A549 (cell line): Measurements from ENCODE around the gene ABL1. TPM values are rescaled to one million over a fixed set of nuclear protein-coding genes. Genes with fewer than 3 reads are reported as not detected.

Experiments
- ATAC-seq, 2 experiments: fragments of 200-7000 bp in 1 of 2; fragments of >200 bp in 1 of 2; cut with Nextera tagmentation in 1 of 2; cut with Tn5 transposase in 1 of 2; 3 replicates each; pipeline versions ENCODE4 v1.8.0 to v1.9.1; 2018 to 2020; ENCODE audit warnings: mild to moderate bottlenecking in 1 of 2, moderate library complexity in 1 of 2
- CTCF ChIA-PET: fragments of 300-600 bp; sonication (Branson Sonifier 250); formaldehyde crosslinking; extraction: SDS; loops from one replicate; lab custom pipeline; 2021; ENCODE audit warnings: antibody characterized with exemption, inconsistent platforms; lab: Yijun Ruan, JAX
- POLR2A ChIA-PET: fragments of 350-600 bp; formaldehyde crosslinking; extraction: SDS; loops from one replicate; lab custom pipeline; 2021; ENCODE audit warnings: antibody characterized with exemption, inconsistent platforms; lab: Yijun Ruan, JAX
- DNase-seq, 2 experiments: peaks; one replicate each; pipeline versions ENCODE4 v3.0.0 to v3.0.0-alpha.2; 2011 to 2016; ENCODE audit warnings: low read depth in 1 of 2, low spot score in 1 of 2
- FAIRE-seq: peaks from 2 replicates; lab custom pipeline; 2011; peaks lifted over from hg19 to GRCh38; lab: Jason Lieb, UNC
- H3K27ac ChIP-seq, 2 experiments: fragments of >200 bp; sonication (Bioruptor Twin); formaldehyde crosslinking; 3 replicates each; pipeline ENCODE4 v1.5.1; 2016 to 2017
- H3K4me1 ChIP-seq: fragments of >200 bp; sonication (Bioruptor Twin); formaldehyde crosslinking; 3 replicates; pipeline ENCODE4 v1.6.1; 2016
- H3K4me2 ChIP-seq: fragments of >200 bp; sonication (Bioruptor Twin); formaldehyde crosslinking; 3 replicates; pipeline ENCODE4 v1.6.1; 2016
- H3K4me3 ChIP-seq: fragments of >200 bp; sonication (Bioruptor Twin); formaldehyde crosslinking; 3 replicates; pipeline ENCODE4 v1.5.1; 2016
- H3K9me3 ChIP-seq: fragments of >200 bp; sonication (Bioruptor Twin); formaldehyde crosslinking; 3 replicates; pipeline ENCODE4 v1.6.1; 2016
- BCL3 ChIP-seq: fragments of >200 bp; sonication (Bioruptor Twin); formaldehyde crosslinking; IDR thresholded peaks from 3 replicates; pipeline ENCODE4 v1.6.1; 2016
- BHLHE40 ChIP-seq: IDR thresholded peaks from 2 replicates; pipeline ENCODE4 v1.6.1; 2012; ENCODE audit warnings: low read depth, low read length, inconsistent platforms
- CHD4 ChIP-seq: fragments of 200-600 bp; sonication (generic); IDR thresholded peaks from 2 replicates; pipeline ENCODE4 v1.6.1; 2016; ENCODE audit warnings: antibody characterized with exemption, mild to moderate bottlenecking, borderline replicate concordance
- CTCF ChIP-seq: fragments of >200 bp; sonication (Bioruptor Twin); formaldehyde crosslinking; IDR thresholded peaks from 3 replicates; pipeline ENCODE4 v1.5.1; 2016
- EHMT2 ChIP-seq: fragments of 200-600 bp; sonication (generic); IDR thresholded peaks from 2 replicates; pipeline ENCODE4 v1.6.1; 2016; ENCODE audit warnings: antibody characterized with exemption, low read depth, mild to moderate bottlenecking, moderate library complexity
- ELK1 ChIP-seq: fragments of 150-350 bp; IDR thresholded peaks from 2 replicates; pipeline ENCODE4 v1.6.1; 2014; ENCODE audit warnings: low read depth, mild to moderate bottlenecking, low read length
- HEYL ChIP-seq: fragments of 250-450 bp; sonication (Bioruptor Pico); IDR thresholded peaks from 2 replicates; pipeline ENCODE4 v1.8.0; 2021; ENCODE audit warnings: mild to moderate bottlenecking, moderate library complexity
- HMGXB4 ChIP-seq: fragments of 250-450 bp; sonication (Bioruptor Pico); IDR thresholded peaks from 2 replicates; pipeline ENCODE4 v1.5.0; 2021; ENCODE audit warnings: mild to moderate bottlenecking, moderate library complexity, borderline replicate concordance
- HOXA7 ChIP-seq: fragments of 250-450 bp; sonication (Bioruptor Pico); IDR thresholded peaks from 2 replicates; pipeline ENCODE4 v1.5.0; 2020; ENCODE audit warnings: mild to moderate bottlenecking, moderate library complexity
- HOXB5 ChIP-seq: fragments of 250-450 bp; sonication (Bioruptor Pico); IDR thresholded peaks from 2 replicates; pipeline ENCODE4 v1.5.0; 2020; ENCODE audit warnings: mild to moderate bottlenecking, moderate library complexity
- KDM5A ChIP-seq: fragments of 200-600 bp; sonication (generic); IDR thresholded peaks from 2 replicates; pipeline ENCODE4 v1.6.1; 2016; ENCODE audit warnings: antibody characterized with exemption, mild to moderate bottlenecking
- MAX ChIP-seq: IDR thresholded peaks from 2 replicates; pipeline ENCODE4 v1.6.1; 2012
- MAZ ChIP-seq: fragments of 150-350 bp; IDR thresholded peaks from 2 replicates; pipeline ENCODE4 v1.6.1; 2014; ENCODE audit warnings: antibody characterized with exemption, low read depth, low read length, borderline replicate concordance
- PHF8 ChIP-seq: fragments of 200-600 bp; sonication (generic); IDR thresholded peaks from 2 replicates; pipeline ENCODE4 v1.6.1; 2016; ENCODE audit warnings: low read depth, mild to moderate bottlenecking, antibody characterized with exemption, moderate library complexity, borderline replicate concordance
- RAD21 ChIP-seq, 2 experiments: fragments of >200 bp in 1 of 2; sonication (Bioruptor Twin) in 1 of 2; formaldehyde crosslinking in 1 of 2; IDR thresholded peaks in 1 of 2; conservative IDR thresholded peaks in 1 of 2; 2 replicates in 1 of 2; 3 replicates in 1 of 2; pipeline ENCODE4 v1.6.1; 2012 to 2018; ENCODE audit warnings: inconsistent platforms in 1 of 2
- TP53 ChIP-seq: fragments of 250-450 bp; sonication (Bioruptor Pico); IDR thresholded peaks from 2 replicates; pipeline ENCODE4 v1.5.0; 2021; ENCODE audit warnings: mild to moderate bottlenecking, moderate library complexity
- USF2 ChIP-seq: fragments of 450-650 bp; IDR thresholded peaks from 2 replicates; pipeline ENCODE4 v1.6.1; 2014; ENCODE audit warnings: antibody characterized with exemption
- WGBS: methylation state at CpG from one replicate; pipeline ENCODE4 v1.1.6; 2017; ENCODE audit errors: missing lambda C conversion rate; 5-methylcytosine and 5-hydroxymethylcytosine counted together
- polyA plus RNA-seq, 4 experiments: library from polyadenylated mRNA; depleted of rRNA in 3 of 4; stranded (reverse); fragments of >200 nt; fragmentation: RNase III in 1 of 4; extraction: RNeasy Plus Mini Kit Qiagen cat#74134 plus additional on column Dnase treatment in 1 of 4; gene quantifications; 2 replicates in 3 of 4; 3 replicates in 1 of 4; pipeline ENCODE4 v1.2.3, GENCODE V29; 2011 to 2017

Gene ABL1
- polyA plus RNA-seq, 2 of the 4 experiments (the other 2 are of a cell fraction): 26.5 to 32.4 TPM

- TF ChIP-seq ELK1 (no peak), MAZ (no peak)
- TF ChIP-seq, all 56 proteins: peak for 0
These were observed 45.7 kb downstream of the ABL1 start (continued) for GRCh38 chr9:130880599-130881220.

GRCh38 chr9:130881516-130881915 is 46.5 kb downstream of the ABL1 start:
- no peak overlapping the region for H3K27ac ChIP-seq
- no peak overlapping the region for H3K4me3 ChIP-seq
- TF ChIP-seq CTCF (no peak), HMGXB4 (CRISPR knock-in tag) (no peak), EHMT2 (no peak), USF2 (no peak), RAD21 (conservative IDR thresholded peaks at IDR 0.05 in 1 of 2, IDR thresholded peaks at IDR 0.05 in 1 of 2) (no peak), KDM5A (no peak)
- TF ChIP-seq, all 56 proteins: peak for 0
- ChIA-PET POLR2A (no interaction called here), CTCF (interaction anchor here (1.0 to 7.6 kb wide), 7 partner anchors 9 to 174 kb away, joined by 3 to 97 read pairs (median 5); no protein-coding TSS in a partner anchor)
- H3K9me3 ChIP-seq: no peaks in the 10 kb centered on the region
- no peak overlapping the region for H3K4me2 ChIP-seq
- WGBS: 92% methylated on average over 6 of the region's 6 CpGs
- FAIRE-seq (no peak), ATAC-seq (no peak), DNase-seq (no peak)
- no peaks in the 10 kb centered on the region for H3K4me1 ChIP-seq

GRCh38 chr9:130882696-130883225 is 47.7 kb downstream of the ABL1 start:
- FAIRE-seq: no peak
- Histone ChIP-seq H3K4me3 (no peak overlapping the region), H3K4me2 (no peak overlapping the region), H3K4me1 (no peaks in the 10 kb centered on the region), H3K27ac (no peak overlapping the region), H3K9me3 (no peaks in the 10 kb centered on the region)
- no peak for ATAC-seq
- TF ChIP-seq TP53 (CRISPR knock-in tag) (no peak), BHLHE40 (no peak), HOXB5 (CRISPR knock-in tag) (no peak), HOXA7 (CRISPR knock-in tag) (no peak), KDM5A (no peak), BCL3 (no peak), HEYL (CRISPR knock-in tag) (no peak), CHD4 (no peak), ELK1 (no peak), PHF8 (no peak), MAX (no peak)
- ChIA-PET POLR2A (no interaction called here), CTCF (interaction anchor here (0.7 to 5.2 kb wide), 5 partner anchors 13 to 175 kb away, joined by 3 to 47 read pairs (median 14); no protein-coding TSS in a partner anchor)
- WGBS: 83% methylated on average over 11 of the region's 15 CpGs
- no peak for DNase-seq
